ENCODE results near the gene YY2. TPM values are rescaled to one million over a fixed set of nuclear protein-coding genes. Genes with fewer than 3 reads are reported as not detected.

The YY2 gene
- total and polyA plus RNA-seq, 2 of the 8 experiments (the other 6 are each of a cell fraction or from before 2014, with no cell fraction given) = 0.60 to 1.5 TPM

DNA sequence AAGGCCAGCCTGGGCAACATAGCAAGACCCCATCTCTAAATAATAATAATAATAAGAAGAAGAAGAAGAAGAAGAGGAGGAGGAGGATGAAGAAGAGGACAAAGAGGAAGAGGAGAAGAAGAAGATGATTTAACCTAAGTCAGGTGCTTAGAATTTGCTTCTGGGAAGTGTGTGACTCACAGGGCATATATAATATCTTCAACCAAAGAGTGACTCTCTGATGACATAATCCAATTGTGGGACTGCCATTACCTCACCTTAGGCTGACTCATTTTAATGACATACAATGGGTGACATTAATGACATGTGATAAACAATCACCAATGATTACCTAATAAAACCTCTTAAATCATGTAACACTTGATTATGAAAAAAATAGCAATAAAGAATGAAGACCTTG, 49.1 kb upstream of the YY2 start:
- Histone ChIP-seq H3K36me3 (ENCODE audit: control insufficient read depth in 2 of 4, insufficient read depth in 4 of 4, low read length in 3 of 4) (0 out of 8 replicates have a peak, but pooled peaks cover 0 to 1% (median 0%) of the 10 kb centered on the region in 4 experiments), H4K8ac (ENCODE audit: extremely low read depth, insufficient read depth, low read length) (no peak overlapping the region), H3K18ac (ENCODE audit: extremely low read depth, low read length) (no peak overlapping the region), H3K23me2 (ENCODE audit: low read depth, low read length) (no peaks in the 10 kb centered on the region), H3K27me3 (replicated peaks in 1 of 4; ENCODE audit: control insufficient read depth in 3 of 4, extremely low read depth in 1 of 4, insufficient read depth in 3 of 4, low read length in 3 of 4) (no peaks in the 10 kb centered on the region), H2BK5ac (ENCODE audit: low read depth, low read length) (no peak overlapping the region), H3K56ac (replicated peaks; ENCODE audit: insufficient read length, low read depth, low read length) (no peak overlapping the region), H2AK5ac (ENCODE audit: low read depth, low read length) (no peak overlapping the region), H3K4me1 (replicated peaks in 1 of 4; ENCODE audit: control insufficient read depth in 3 of 4, insufficient read depth in 4 of 4, low read length in 3 of 4) (no peaks in the 10 kb centered on the region), H3K23ac (ENCODE audit: insufficient read length) (no peak overlapping the region), H3K79me2 (ENCODE audit: control insufficient read depth in 1 of 2, insufficient read depth in 2 of 2, low read length in 2 of 2) (no peaks in the 10 kb centered on the region), H3K9me3 (ENCODE audit: insufficient read depth in 2 of 2, low read depth in 1 of 2, low read length in 1 of 2) (peaks cover 3 to 5% of the 10 kb centered on the region in 2 experiments; a peak in 2 of 4 replicates), H4K5ac (ENCODE audit: insufficient read length, low read depth, low read length) (no peak overlapping the region), H4K20me1 (replicated peaks in 1 of 2; ENCODE audit: control insufficient read depth in 1 of 2, insufficient read depth in 2 of 2, low read length in 2 of 2) (no peaks in the 10 kb centered on the region), H2AFZ (ENCODE audit: low read length) (no peak overlapping the region), H3K4ac (replicated peaks; ENCODE audit: insufficient read length, low read depth, low read length) (no peak overlapping the region), H2BK20ac (ENCODE audit: low read length) (no peak overlapping the region), H3K9ac (replicated peaks in 1 of 4; ENCODE audit: extremely low read depth in 1 of 4, low read depth in 3 of 4, low read length in 3 of 4) (no peak overlapping the region), H4K91ac (replicated peaks; ENCODE audit: insufficient read length, low read length) (no peak overlapping the region), H3K27ac (ENCODE audit: low read depth, low read length) (no peak overlapping the region), H2BK15ac (ENCODE audit: low read length) (no peak overlapping the region), H3K14ac (ENCODE audit: insufficient read length) (no peak overlapping the region), H2BK120ac (replicated peaks; ENCODE audit: low read depth, low read length) (no peak overlapping the region), H2BK12ac (ENCODE audit: low read depth, low read length) (no peak overlapping the region), H3K4me2 (ENCODE audit: insufficient read depth in 1 of 2, low read depth in 2 of 2, low read length in 2 of 2) (no peak overlapping the region), H3K79me1 (ENCODE audit: low read depth, low read length) (no peaks in the 10 kb centered on the region), H3K4me3 (ENCODE audit: extremely low read depth in 1 of 4, insufficient read depth in 2 of 4, low read depth in 3 of 4, low read length in 4 of 4) (no peak overlapping the region)
- no peak for FAIRE-seq
- CTCF ChIA-PET (ENCODE audit: partially characterized antibody) = no interaction called here
- POLR2A ChIA-PET (ENCODE audit: partially characterized antibody) = interaction anchor here (0.8 kb wide), 1 partner anchor 49 kb away, joined by 3 read pairs; the partner anchor contains the start of gene YY2
- no peak for DNase-seq (ENCODE audit: low read depth in 1 of 2, low spot score in 2 of 2)
- TF ChIP-seq CREB1 (IDR thresholded peaks at IDR 0.05) (no peak), EGR1 (IDR thresholded peaks at IDR 0.05; ENCODE audit: borderline replicate concordance, low read depth, low read length) (no peak), KDM1A (IDR thresholded peaks at IDR 0.05; ENCODE audit: borderline replicate concordance, low read length) (no peak), SP1 (IDR thresholded peaks at IDR 0.05; ENCODE audit: low read depth, low read length) (no peak), CHD1 (IDR thresholded peaks at IDR 0.05; ENCODE audit: low read depth, low read length) (no peak), BCL11A (IDR thresholded peaks at IDR 0.05; ENCODE audit: low read depth in 2 of 2, low read length in 2 of 2) (no peak), POLR2AphosphoS5 (IDR thresholded peaks at IDR 0.05; ENCODE audit: low read depth, low read length) (no peak), NRF1 (IDR thresholded peaks at IDR 0.05; ENCODE audit: low read depth, low read length) (no peak), RBBP5 (IDR thresholded peaks at IDR 0.05; ENCODE audit: borderline replicate concordance, low read depth, low read length) (no peak), SIRT6 (IDR thresholded peaks at IDR 0.05; ENCODE audit: low read length) (no peak), TAF1 (IDR thresholded peaks at IDR 0.05; ENCODE audit: low read depth, low read length) (no peak), MAFK (IDR thresholded peaks at IDR 0.05; ENCODE audit: low read depth, low read length) (no peak), SP4 (IDR thresholded peaks at IDR 0.05; ENCODE audit: low read length) (no peak), SIX5 (IDR thresholded peaks at IDR 0.05; ENCODE audit: low read depth, low read length) (no peak), HDAC6 (IDR thresholded peaks at IDR 0.05; ENCODE audit: low read depth, low read length) (no peak), JUN (IDR thresholded peaks at IDR 0.05; ENCODE audit: low read depth, low read length) (no peak), ZNF274 (IDR thresholded peaks at IDR 0.05; ENCODE audit: borderline replicate concordance, extremely low read depth, low read length) (no peak)
- TF ChIP-seq, protein P1, sequence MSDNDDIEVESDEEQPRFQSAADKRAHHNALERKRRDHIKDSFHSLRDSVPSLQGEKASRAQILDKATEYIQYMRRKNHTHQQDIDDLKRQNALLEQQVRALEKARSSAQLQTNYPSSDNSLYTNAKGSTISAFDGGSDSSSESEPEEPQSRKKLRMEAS (IDR thresholded peaks at IDR 0.05) = no peak
